Globus pallidus (tissue), 1 donor: ENCODE results near the gene CDK2AP2.
A peak's percentile ranks its signal among the peaks of the same experiment; 100 is the strongest.
"Not testable (repeated sequence)": the region's sequence is repeated elsewhere in the genome, so short reads cannot be mapped to it uniquely, and the experiment has no call there.

ENCODE experiments used
- DNase-seq: peaks from one replicate; pipeline ENCODE4 v3.0.0-alpha.2; 2015; ENCODE audit warnings: low spot score

Gene CDK2AP2, protein sequence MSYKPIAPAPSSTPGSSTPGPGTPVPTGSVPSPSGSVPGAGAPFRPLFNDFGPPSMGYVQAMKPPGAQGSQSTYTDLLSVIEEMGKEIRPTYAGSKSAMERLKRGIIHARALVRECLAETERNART

DNA sequence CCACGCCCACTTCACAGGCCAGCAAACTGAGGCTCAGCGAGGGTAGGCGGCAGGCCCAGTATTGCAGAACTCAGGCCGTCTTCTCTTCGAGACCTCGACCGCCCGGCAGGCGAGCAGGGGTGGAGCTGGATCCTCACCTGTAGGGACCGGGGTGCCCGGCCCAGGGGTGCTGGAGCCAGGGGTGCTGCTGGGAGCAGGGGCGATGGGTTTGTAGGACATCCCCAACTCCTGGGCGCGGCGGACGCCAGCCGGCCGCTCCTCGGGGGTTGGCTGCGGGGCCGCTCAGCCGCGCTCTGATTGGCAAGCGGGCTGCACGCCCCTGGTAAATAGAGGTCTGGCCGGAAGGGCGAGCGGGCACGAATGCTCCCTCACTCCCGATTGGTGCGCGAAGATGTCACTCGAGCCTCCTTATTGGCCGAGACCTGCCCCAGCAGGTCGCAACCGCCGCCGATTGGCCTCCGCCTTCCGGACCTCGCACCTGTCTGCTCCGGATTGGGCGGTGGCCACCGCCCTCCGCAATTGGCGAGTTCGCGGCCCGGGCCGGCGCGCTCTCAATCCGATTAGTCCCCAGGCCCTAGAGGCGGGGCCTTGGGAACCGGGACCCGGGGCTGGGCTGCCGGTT, at the start of gene CDK2AP2:
CDK2AP2 (minus strand) TSS at position 299 of the 622 bp plus-strand sequence; CDS start at position 219, 80 bp downstream.
- DNase-seq: peak; percentile 98

DNA sequence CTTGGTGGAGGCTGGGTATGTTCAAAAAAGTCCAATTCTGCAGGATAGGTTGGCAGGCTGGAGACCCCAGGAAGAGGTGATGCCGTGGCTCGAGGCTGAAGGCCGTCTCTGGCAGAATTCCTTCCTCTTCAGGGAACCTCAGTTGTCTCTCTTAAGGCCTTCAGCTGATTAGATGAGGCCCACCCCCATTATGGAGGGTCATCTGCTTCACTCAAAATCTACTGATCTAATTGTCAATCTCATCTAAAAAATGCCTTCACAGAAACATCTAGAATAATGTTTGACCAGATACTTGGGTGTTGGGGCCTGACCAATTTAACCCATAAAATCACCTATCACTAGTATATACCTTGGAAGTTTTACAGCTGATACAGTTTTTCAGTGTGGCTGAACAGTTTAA, 48.3 kb upstream of the CDK2AP2 start:
- no peak for DNase-seq

DNA sequence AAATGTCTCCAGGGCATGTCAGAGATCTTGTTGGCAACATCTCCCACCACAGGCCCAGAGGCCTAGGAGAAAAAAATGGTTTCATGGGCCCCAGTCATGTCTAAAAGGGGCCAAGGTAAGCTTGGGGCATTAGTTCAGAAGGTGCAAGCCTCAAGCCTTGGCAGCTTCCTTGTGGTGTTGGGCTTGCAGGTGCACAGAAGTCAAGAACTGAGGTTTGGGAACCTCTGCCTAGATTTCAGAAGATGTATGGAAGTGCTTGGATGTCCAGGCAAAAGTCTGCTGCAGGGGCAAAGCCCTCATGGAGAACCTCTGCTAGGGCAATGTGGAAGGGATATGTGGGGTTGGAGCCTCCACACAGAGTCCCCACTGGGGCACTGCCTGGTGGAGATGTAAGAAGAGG, 43.7 kb upstream of the CDK2AP2 start:
- not testable (repeated sequence) for DNase-seq

DNA sequence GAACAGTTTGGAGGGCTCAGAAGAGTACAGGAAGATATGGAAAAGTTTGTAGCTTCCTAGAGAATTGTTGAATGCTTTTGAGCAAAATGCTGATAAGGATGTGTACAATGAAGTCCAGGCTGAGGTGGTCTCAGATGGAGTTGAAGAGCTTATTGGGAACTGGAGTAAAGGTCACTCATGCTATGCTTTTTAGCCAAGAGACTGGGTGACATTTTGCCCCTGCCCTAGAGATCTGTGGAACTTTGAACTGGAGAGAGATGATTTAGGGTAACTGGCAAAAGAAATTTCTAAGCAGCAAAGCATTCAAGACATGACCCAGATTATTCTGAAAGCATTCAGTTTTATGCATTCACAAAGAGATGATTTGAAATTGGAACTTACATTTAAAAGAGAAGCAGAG, 43.2 kb upstream of the CDK2AP2 start:
- DNase-seq: no peak

DNA sequence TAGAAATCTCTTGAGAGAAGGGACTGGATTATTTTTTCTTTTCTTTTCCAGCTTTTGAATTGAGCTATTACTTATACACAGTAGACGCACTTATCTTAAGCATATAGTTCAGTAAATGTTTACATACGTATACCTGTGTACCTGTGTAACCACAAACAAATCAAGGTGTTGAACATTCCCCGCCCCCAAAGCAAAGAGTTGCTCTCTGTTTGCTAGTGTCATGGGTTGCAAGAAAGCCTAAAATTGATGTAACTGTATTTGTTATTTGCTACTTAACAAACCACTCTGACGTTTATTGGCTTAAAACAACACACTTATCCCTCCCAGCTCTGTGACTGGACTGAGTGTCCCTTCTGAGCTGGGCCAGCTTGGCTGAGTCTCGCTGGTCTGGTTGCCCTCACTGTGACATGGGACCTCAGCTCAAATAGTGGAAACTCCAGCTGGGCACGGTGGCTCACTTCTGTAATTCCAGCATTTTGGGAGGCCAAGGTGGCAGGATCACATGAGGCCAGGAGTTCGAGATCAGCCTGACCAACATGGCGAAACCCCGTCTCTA, 40.7 kb upstream of the CDK2AP2 start:
- no peak for DNase-seq

DNA sequence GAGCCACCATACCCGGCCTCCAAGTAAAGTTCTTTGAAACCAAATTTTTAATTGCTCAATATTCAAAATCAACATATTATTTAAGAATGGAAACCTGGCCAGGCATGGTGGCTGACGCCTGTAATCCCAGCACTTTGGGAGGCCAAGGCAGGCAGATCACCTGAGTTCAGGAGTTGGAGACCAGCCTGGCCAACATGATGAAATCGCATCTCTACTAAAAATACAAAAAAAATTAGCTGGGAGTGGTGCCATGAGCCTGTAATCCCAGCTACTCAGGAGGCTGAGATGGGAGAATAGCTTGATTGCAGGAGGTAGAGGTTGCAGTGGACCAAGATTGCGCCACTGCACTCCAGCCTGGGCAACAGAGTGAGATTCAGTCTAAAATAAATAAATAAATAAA, 40.1 kb upstream of the CDK2AP2 start:
- DNase-seq: not testable (repeated sequence)

DNA sequence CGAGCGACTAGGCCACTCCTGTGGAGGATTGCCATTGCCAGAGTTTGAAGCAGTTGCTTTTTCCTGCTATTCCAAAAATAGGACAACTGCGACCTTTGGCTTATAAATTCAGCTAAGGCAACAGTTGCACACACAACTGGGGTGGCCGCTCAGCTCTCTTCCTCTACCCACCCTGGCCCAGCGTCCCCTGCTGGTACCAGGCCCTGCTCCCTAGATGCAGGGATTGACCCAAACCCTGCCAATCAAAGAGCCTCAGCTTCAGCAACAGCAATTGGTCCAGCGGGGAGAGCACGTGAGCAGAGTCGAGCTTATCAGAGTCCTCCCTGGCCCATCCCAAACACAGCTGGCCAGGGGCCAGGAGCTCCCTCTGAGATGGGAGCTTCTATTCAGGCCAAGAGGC, 37.3 kb upstream of the CDK2AP2 start:
- DNase-seq: no peak

DNA sequence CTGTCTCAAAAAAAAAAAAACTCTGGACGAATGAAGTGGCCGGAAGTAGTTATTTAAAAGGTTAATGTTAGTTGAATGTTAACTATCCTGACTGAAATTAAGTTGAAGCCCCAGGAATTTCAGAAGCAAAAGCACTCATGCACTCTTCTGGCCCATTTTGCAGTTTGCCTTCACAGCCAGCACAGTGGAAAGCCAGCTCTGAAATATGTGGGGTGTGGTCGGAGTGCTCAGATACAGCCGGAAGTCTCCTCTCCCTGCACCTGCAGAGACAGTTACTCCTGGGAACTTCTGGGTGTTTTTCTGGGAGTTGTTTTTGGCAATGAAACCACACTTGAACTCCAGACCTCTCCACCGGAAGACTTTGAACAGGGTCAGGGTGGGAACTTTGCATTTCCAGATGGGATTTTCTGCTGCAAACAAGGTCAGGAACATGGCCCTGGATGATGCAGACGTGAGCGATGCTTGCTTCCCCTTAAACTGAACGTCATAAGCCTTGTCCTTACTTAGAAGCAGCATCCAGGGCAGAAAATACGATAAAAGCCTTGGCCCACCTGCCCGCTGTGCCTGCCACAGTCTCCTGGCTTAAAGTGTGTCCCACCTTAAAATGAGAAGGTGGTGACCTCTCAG, 36.8 kb upstream of the CDK2AP2 start:
- peak; percentile 3 for DNase-seq

DNA sequence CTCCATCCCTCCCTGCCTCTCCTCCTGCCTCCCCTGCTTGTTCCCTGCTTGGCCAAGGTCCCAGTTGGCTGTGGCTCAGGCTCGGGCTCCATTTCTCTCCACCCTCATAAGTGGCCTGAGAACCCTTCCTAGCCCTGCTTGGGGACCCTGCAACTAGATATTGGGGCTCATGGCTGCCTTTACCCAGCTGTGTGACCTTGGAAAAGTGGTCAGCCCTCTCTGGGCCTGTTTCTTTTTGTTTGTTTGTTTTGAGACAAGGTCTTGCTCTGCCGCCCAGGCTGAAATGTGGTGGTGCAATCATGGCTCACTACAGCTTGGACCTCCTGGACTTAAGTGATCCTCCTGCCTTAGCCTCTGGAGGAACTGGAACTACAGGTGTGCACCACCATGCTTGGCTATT, 35.6 kb upstream of the CDK2AP2 start:
- no peak for DNase-seq

DNA sequence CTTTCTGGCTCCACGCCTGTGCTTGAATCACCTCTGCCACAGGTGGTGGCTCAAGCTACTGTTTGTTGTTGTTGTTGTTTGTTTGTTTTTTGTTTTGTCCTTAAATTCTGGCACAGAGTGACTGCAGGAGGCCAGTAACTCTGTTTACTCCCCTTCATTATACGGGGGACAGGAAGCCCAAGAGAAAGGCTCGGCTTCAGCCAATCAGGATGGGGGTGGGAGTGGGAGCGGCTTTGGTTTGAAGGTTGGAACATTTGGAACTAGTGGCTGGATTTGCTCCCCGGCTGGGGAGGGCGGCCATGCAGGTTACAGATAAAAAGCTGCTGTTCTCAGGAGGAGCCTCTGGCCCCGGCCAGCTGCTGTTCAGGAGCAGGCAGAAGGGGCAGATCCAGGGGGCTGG, 35.0 kb upstream of the CDK2AP2 start:
- DNase-seq: no peak

DNA sequence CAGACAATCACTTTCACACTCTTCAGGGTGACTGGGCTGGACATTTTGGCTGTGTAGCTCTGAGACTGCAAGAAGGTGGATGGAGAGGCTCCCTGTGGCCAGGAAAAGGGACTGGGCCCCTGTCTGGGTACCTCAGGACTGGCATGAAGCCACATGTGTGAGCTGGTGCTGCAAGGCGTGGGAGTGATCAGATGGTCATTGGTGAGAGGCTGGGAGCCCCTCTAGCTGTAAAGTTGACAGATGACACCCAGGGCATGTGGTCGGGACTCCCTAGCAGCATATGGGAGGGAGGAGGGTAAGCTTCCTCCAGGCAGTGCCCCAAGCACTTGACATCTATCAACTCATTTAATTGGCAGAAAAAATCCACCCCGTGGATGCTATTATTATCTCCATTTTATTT, 34.2 kb upstream of the CDK2AP2 start:
- no peak for DNase-seq

DNA sequence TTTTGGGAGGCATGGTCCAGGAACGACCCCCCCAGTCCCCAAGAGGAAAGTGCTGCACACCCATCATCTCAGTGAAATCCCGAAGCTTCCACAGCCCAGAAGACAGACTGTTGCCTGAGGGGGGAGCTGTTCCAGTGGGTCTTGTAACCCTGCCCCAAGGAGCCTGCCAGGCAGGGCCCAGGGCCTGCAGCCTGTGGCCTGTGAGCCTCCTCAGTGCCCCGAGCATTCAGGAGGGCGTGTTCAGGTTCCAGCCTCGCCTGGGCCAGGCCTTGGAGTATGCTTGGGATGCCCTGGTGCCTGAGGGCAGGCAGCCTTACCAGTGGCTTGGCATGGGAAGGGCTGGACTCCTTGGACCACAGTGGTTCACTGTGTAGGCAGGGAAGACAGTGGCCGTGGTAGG, 33.2 kb upstream of the CDK2AP2 start:
- DNase-seq: no peak

DNA sequence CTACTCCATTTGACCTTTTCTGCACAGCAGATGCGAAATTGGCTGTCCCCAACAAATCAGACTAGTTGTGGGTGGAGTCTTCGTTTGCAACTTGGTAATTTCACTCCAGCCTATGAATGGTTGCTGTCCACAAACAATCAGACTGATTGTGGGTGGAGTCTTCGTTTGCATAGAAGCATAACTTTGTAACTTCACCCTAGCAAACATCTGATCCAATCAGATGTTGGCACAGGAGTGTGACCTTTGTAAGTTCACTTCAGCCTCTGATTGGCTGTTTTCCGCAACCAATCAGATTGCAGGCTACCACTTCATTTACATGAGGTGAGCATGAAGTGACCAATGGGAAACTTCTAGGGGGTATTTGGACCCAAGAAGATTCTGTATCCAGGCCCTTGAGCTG, 31.6 kb upstream of the CDK2AP2 start:
- no peak for DNase-seq

DNA sequence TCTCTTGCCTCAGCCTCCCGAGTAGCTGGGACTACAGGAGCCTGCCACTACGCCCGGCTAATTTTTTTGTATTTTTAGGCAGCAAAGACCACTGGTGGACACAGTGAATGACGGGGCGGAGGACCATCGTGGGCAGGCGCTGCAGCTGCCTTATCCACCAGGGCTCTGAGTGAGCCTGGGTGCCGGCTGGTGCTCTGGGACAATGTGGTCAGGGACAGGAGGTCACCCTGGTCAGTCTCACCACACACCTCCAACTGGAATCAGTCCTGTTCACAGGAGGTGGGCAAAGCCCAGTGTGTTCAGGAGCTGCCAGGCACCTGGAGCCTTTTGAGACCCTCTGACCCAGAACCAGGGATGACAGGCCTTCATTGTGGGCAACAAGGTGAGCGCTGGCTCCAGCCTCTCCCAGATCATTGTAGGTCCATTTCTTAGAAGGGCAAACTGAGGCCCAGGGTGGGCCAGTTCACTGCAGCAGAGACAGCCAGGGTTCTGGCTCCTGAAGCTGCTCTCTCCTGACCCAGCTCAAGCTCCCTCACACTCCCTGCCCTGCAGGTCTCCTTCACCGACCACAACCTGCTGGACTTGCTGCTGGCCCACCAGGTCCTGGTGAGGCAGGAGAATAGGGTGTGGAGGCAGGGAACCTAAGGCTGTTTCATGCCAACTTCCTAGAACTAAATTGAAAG, 31.0 kb upstream of the CDK2AP2 start:
- DNase-seq: no peak

DNA sequence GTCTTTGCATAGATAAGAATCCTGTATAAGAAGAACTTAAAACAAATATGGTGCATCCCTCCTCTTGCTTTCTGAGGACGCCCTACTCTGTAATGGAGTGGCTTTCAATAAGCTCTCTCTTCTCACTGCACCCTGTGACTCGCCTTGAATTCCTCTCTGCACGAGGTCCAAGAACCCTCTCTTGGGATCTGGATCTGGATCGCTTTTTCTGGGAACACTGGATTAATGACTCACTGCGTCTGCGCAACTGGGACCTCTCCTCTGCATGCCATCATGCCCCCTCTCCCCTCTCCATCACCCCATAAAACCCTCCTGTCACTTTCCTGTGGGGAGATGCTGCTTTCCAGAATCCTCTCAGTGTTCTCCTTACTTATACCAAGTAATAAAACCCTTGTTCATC, 30.3 kb upstream of the CDK2AP2 start:
- DNase-seq: no peak

DNA sequence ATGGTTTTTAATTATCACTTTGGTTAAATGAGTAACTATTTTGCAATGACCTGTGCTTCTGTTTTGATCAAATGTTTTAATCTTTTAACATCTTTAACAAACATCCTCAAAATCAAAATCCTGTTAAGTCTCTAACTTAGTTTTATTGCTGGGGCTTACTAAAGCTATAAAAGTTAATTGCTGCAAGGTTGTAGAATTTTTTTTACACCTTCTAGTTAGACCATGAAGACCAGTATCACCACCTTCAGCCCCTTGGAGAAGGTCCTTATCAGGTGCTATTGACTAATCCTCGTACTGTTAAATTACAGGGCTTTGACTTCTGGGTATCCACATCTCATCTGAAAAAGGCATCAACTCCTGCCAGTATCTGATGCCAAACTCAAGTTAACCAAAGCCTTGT, 27.6 kb upstream of the CDK2AP2 start:
- DNase-seq: no peak

DNA sequence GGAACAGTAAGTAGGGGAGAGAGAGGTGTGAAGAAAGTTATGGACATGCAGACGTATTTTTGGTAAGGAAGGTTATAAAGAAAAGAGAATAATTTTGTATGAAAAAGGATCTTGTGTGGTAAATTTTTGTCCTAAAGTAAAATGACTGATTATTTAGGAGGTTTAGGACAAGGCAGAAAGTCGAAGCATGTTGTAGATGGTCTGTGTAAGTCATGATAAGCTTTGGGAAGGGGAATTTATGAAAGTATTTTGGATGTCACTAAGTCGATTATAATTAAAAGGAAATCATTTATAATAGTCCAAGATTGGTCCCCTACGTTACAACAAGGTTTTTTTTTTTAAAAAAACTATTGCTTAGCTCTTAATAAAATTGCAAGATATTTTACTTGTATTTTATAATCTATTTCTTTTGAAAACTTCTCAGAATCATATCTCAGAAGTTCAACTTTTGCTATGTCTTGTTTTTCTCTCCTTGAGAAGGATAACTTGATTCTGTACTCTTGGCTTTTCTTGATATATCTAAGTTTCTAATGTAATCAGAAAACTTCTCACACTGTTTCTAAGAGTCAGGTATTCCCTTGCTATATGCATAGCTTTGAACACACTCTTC, 26.2 kb upstream of the CDK2AP2 start:
- no peak for DNase-seq

DNA sequence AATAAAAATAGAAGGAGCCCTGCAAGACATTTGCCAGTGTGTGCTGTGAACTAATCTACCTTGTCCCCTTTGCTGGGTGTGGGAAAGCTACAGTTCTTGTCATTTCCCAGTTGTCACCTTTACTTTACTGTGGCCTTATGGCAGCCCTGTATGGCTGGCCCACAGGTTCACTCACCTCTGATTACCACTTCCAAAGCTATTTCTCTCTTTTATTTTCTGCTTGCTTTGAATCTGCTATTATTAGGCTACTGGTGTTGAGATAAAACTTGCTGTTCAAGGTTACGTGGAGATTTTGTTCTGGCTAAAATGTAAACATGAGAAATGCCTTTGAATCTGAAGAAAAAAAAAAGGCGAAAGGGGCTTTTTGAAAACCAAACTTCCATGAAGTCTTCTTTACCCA, 24.9 kb upstream of the CDK2AP2 start:
- DNase-seq: no peak

DNA sequence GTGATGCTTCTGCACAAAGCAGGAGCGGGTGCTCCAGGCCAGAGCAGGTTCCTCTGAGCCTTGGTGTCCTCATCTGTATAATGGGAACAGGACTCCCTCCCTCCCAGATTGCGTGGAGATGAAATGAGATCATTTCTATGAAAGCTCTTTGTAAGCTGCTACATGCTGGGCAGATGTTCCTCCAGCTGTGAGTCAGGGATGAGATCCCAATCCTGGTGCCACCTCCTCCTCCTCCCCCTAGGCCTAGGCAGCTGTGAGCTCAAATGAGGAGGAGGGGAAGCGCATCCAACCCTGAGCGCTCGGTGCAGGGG, 22.3 kb upstream of the CDK2AP2 start:
- no peak for DNase-seq

DNA sequence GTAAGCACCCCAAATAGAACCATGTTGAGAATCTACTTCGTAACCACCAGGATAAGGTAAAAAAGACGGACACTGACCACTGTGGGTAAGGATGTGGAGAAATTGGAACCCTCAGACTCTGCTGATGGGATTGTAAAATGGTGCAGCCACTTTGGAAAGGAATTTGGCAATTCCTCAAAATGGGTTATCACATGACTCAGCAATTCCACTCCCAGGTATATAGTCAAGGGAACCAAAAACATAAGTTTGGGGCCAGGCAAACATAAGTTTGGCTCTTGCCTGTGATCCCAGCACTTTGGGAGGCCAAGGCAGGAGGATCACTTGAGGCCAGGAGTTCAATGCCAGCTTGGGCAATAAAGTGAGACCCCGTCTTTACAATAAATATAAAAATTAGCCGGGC, 20.4 kb upstream of the CDK2AP2 start:
- no peak for DNase-seq

DNA sequence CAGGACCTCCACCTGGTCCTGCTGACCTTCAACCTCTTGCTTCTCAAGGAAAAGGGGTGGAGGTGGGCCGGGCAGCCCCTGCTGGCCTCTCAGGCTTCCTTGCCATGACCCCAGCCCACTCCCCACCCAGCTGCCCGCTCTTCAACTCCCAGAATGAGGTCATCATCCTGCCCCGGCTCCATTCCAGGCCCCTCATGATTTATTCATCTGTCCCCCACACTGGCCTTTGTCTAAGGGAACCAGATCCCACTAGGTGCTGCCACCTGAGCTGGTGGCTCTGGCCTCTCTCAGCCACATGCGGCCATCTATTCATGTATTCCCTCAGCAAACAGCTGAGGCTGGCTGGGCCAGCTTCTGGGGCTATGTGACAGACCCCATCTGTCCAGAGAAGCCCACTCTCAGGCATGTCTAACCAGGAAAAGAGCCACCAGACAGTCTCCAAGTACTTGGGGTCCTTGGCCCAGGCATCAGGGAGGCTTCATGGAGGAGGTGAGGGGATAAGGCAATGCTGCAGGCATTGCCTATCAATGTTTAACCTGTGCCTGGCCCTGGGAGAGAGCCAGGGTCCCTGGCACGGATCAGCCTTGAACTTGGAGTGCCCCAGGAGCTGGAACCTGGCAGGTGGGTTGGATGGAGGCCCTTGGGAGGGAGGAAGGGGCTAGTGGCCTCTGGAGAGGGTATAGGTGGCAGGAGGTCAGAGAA, 17.5 kb upstream of the CDK2AP2 start:
- DNase-seq: no peak

DNA sequence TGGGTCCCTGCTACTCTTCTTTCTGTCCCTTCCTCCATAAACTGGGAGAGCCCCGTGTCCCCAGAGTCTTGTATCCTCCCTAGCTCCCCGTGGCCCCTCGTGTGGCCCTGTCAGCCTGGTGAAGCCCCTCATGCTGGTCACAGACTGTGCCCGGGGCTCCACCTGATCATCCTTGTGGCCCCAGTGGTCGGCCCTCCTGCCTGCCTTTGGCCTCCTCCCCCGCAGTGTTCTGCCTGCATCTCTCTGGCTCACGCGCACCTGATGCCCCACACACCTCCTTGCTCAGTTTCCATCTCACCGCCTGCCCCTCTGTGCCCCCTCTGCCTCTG, 16.5 kb upstream of the CDK2AP2 start:
- no peak for DNase-seq
